Left ventricle myocardium superior (tissue), 1 donor: ENCODE measurements around the gene GRIK4. TPM values are rescaled to one million over a fixed set of nuclear protein-coding genes. Genes with fewer than 3 reads are reported as not detected.

Source experiments
- ATAC-seq: fragments of 200-7000 bp; cut with Tn5 transposase; one replicate; pipeline ENCODE4 v1.9.1; 2020; ENCODE audit warnings: mild to moderate bottlenecking, moderate library complexity
- DNase-seq: peaks from one replicate; pipeline ENCODE4 v3.0.0-alpha.2; 2020
- intact Hi-C: fragments of 100-400 bp; cut with micrococcal nuclease; formaldehyde crosslinking; loops from one replicate; pipeline ENCODE4 v1.11.0; 2022
- total RNA-seq: library from RNA; stranded (reverse); fragmentation: NEBNext Ultra II Directional; extraction: Animal tissue kit (Norgen Biotek cat#: 25700); gene quantifications from one replicate; pipeline ENCODE4 v1.2.1, GENCODE V29; 2021
- donor health status: DM: no; HTN: yes; CAD: no; lungs with severe emphysema.

The GRIK4 gene
- total RNA-seq, 1 donor from 2014 or later, result 0.22 TPM

- no peak for ATAC-seq
- intact Hi-C loops, result no loop called here
- no peak for DNase-seq
These were observed 130.8 kb downstream of the GRIK4 start for GRCh38 chr11:120642196-120642894.

- ATAC-seq (no peak), DNase-seq (no peak)
- intact Hi-C loops, result no loop called here
These were observed 131.7 kb downstream of the GRIK4 start for GRCh38 chr11:120643284-120643683.

- no peak for DNase-seq
- intact Hi-C loops, result no loop called here
- no peak for ATAC-seq
These were observed 134.1 kb downstream of the GRIK4 start for GRCh38 chr11:120645639-120646038.

GRCh38 chr11:120646206-120646605 lies 134.7 kb downstream of the GRIK4 start:
- intact Hi-C loops, result no loop called here
- DNase-seq, result no peak
- no peak for ATAC-seq

- intact Hi-C loops, result no loop called here
- DNase-seq (no peak), ATAC-seq (no peak)
These were observed 136.1 kb downstream of the GRIK4 start for GRCh38 chr11:120647681-120648080.

GRCh38 chr11:120648771-120649170 lies 137.2 kb downstream of the GRIK4 start:
- DNase-seq, result no peak
- intact Hi-C loops, result no loop called here
- ATAC-seq, result no peak

GRCh38 chr11:120649316-120649715 lies 137.8 kb downstream of the GRIK4 start:
- ATAC-seq (no peak), DNase-seq (no peak)
- intact Hi-C loops, result no loop called here

GRCh38 chr11:120651396-120651795 lies 139.8 kb downstream of the GRIK4 start:
- no peak for ATAC-seq
- no peak for DNase-seq
- intact Hi-C loops, result no loop called here

- DNase-seq (no peak), ATAC-seq (no peak)
- intact Hi-C loops, result no loop called here
These were observed 140.3 kb downstream of the GRIK4 start for GRCh38 chr11:120651836-120652235.

GRCh38 chr11:120652705-120653335 lies 141.3 kb downstream of the GRIK4 start:
- DNase-seq, result no peak
- intact Hi-C loops, result no loop called here
- ATAC-seq, result no peak

GRCh38 chr11:120655589-120655988 lies 144.0 kb downstream of the GRIK4 start:
- ATAC-seq, result no peak
- intact Hi-C loops, result no loop called here
- no peak for DNase-seq

GRCh38 chr11:120657306-120658070 lies 145.9 kb downstream of the GRIK4 start:
- intact Hi-C loops, result no loop called here
- no peak for ATAC-seq
- no peak for DNase-seq

GRCh38 chr11:120658071-120658423 lies 146.5 kb downstream of the GRIK4 start:
- DNase-seq, result no peak
- intact Hi-C loops, result no loop called here
- no peak for ATAC-seq

- intact Hi-C loops, result no loop called here
- DNase-seq (no peak), ATAC-seq (no peak)
These were observed 147.5 kb downstream of the GRIK4 start for GRCh38 chr11:120659076-120659475.

- DNase-seq, result peak; percentile 47
- peak; percentile 15 for ATAC-seq
- intact Hi-C loops, result no loop called here
These were observed 148.5 kb downstream of the GRIK4 start for GRCh38 chr11:120660024-120660565.

- DNase-seq, result no peak
- no peak for ATAC-seq
- intact Hi-C loops, result no loop called here
These were observed 150.6 kb downstream of the GRIK4 start for GRCh38 chr11:120662071-120662676.

GRCh38 chr11:120663142-120663541 lies 151.6 kb downstream of the GRIK4 start:
- ATAC-seq, result no peak
- DNase-seq, result no peak
- intact Hi-C loops, result no loop called here

- intact Hi-C loops, result no loop called here
- ATAC-seq (no peak), DNase-seq (no peak)
These were observed 154.6 kb downstream of the GRIK4 start for GRCh38 chr11:120666121-120666639.

- ATAC-seq (peak; percentile 40), DNase-seq (peak; percentile 61)
These were observed 155.7 kb downstream of the GRIK4 start for GRCh38 chr11:120667281-120667680.

GRCh38 chr11:120667934-120668333 lies 156.4 kb downstream of the GRIK4 start:
- no peak for ATAC-seq
- intact Hi-C loops, result no loop called here
- no peak for DNase-seq

More at GRCh38 chr11:120667281-120667680, 155.7 kb downstream of the GRIK4 start:
- intact Hi-C loops, result no loop called here
